Loucy (cell line): ENCODE data around the gene RPP14.
"Not testable (repeated sequence)": the region's sequence is repeated elsewhere in the genome, so short reads cannot be mapped to it uniquely, and the experiment has no call there.

Experiments
- H2AFZ ChIP-seq: fragments of 200-600 bp; sonication (generic); 2 replicates; pipeline ENCODE4 v1.6.0; 2016; ENCODE audit warnings: antibody characterized with exemption, mild to moderate bottlenecking, low read length, moderate library complexity
- H3F3A ChIP-seq: fragments of 200-600 bp; 2 replicates; pipeline ENCODE4 v1.6.0; 2016; ENCODE audit warnings: antibody characterized with exemption, low read depth, mild to moderate bottlenecking
- H3K27me3 ChIP-seq: fragments of 200-600 bp; sonication (generic); 2 replicates; pipeline ENCODE4 v1.6.1; 2014; ENCODE audit warnings: low read length, mild to moderate bottlenecking; ENCODE audit not compliant: insufficient read depth, poor library complexity, severe bottlenecking
- H3K36me3 ChIP-seq: fragments of 200-600 bp; sonication (generic); 2 replicates; pipeline ENCODE4 v1.6.1; 2016; ENCODE audit warnings: low read length; ENCODE audit not compliant: insufficient read depth
- H3K4me1 ChIP-seq: fragments of 200-600 bp; sonication (generic); 2 replicates; pipeline ENCODE4 v1.5.1; 2014; ENCODE audit warnings: low read length, mild to moderate bottlenecking; ENCODE audit not compliant: insufficient read depth, poor library complexity, severe bottlenecking
- H3K4me2 ChIP-seq: fragments of 200-600 bp; sonication (generic); 2 replicates; pipeline ENCODE4 v1.6.0; 2014; ENCODE audit warnings: antibody characterized with exemption, low read length, low read depth, mild to moderate bottlenecking; ENCODE audit not compliant: poor library complexity, severe bottlenecking
- H3K4me3 ChIP-seq: fragments of 200-600 bp; sonication (generic); 2 replicates; pipeline ENCODE4 v1.5.1; 2014; ENCODE audit warnings: low read length, mild to moderate bottlenecking, mixed read lengths; ENCODE audit not compliant: poor library complexity, severe bottlenecking
- H3K79me2 ChIP-seq: fragments of 200-600 bp; sonication (generic); 2 replicates; pipeline ENCODE4 v1.6.1; 2014; ENCODE audit warnings: low read length; ENCODE audit not compliant: insufficient read depth
- H3K9ac ChIP-seq: fragments of 200-600 bp; sonication (generic); 2 replicates; pipeline ENCODE4 v1.6.0; 2014; ENCODE audit warnings: mild to moderate bottlenecking, low read depth, low read length, moderate library complexity; ENCODE audit not compliant: poor library complexity, severe bottlenecking
- H3K9me2 ChIP-seq: fragments of 200-600 bp; sonication (generic); replicated peaks from 2 replicates; pipeline ENCODE4 v1.6.1; 2016; ENCODE audit warnings: low read depth, low read length, mixed read lengths
- H3K9me3 ChIP-seq: fragments of 200-600 bp; sonication (generic); 2 replicates; pipeline ENCODE4 v1.6.1; 2014; ENCODE audit warnings: mild to moderate bottlenecking, antibody characterized with exemption, low read length, low read depth; ENCODE audit not compliant: insufficient read depth
- H4K20me1 ChIP-seq: fragments of 200-600 bp; sonication (generic); 2 replicates; pipeline ENCODE4 v1.6.0; 2014; ENCODE audit warnings: antibody characterized with exemption, low read length, mild to moderate bottlenecking; ENCODE audit not compliant: insufficient read depth, poor library complexity, severe bottlenecking
- EZH2phosphoT487 ChIP-seq: fragments of 200-600 bp; IDR thresholded peaks from 2 replicates; pipeline ENCODE4 v1.6.1; 2018; ENCODE audit warnings: antibody characterized with exemption, mild to moderate bottlenecking, moderate library complexity, borderline replicate concordance
- TF ChIP-seq, protein P1 (sequence below): fragments of 200-600 bp; sonication (generic); conservative IDR thresholded peaks from 2 replicates; pipeline ENCODE4 v1.5.1; 2014; ENCODE audit warnings: mild to moderate bottlenecking, antibody characterized with exemption, low read length

RPP14 gene

DNA sequence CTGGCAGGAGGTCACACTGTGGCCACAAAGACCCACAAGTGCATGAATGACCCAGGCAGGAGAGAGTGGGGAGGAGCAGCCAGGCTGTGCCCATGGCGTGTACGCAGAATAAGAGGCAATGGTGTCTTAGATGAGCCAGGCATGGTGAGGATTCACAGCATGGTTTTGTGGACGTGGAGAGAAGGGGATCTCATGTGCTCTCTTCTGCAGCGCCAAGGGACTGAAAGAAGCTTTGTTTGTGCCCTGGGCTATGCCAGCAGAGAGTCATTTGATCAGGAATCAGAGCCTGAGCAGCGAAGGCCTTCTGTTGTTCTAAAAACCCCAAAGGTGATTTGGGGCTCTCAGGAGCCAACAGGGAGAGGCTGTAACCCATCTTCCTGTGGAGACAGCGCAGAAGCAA is 18.7 kb upstream of the RPP14 start:
- no peaks in the 10 kb centered on the region for H3K9me3 ChIP-seq
- TF ChIP-seq EZH2phosphoT487, result no peak
- TF ChIP-seq, protein P1, sequence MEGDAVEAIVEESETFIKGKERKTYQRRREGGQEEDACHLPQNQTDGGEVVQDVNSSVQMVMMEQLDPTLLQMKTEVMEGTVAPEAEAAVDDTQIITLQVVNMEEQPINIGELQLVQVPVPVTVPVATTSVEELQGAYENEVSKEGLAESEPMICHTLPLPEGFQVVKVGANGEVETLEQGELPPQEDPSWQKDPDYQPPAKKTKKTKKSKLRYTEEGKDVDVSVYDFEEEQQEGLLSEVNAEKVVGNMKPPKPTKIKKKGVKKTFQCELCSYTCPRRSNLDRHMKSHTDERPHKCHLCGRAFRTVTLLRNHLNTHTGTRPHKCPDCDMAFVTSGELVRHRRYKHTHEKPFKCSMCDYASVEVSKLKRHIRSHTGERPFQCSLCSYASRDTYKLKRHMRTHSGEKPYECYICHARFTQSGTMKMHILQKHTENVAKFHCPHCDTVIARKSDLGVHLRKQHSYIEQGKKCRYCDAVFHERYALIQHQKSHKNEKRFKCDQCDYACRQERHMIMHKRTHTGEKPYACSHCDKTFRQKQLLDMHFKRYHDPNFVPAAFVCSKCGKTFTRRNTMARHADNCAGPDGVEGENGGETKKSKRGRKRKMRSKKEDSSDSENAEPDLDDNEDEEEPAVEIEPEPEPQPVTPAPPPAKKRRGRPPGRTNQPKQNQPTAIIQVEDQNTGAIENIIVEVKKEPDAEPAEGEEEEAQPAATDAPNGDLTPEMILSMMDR, result no peak
- no peaks in the 10 kb centered on the region for H4K20me1 ChIP-seq
- no peaks in the 10 kb centered on the region for H3K27me3 ChIP-seq
- no peaks in the 10 kb centered on the region for H3K9me2 ChIP-seq
- H2AFZ ChIP-seq, result no peak overlapping the region
- H3K4me1 ChIP-seq, result no peaks in the 10 kb centered on the region
- H3K9ac ChIP-seq, result no peak overlapping the region
- H3F3A ChIP-seq, result no peaks in the 10 kb centered on the region
- H3K36me3 ChIP-seq, result no peaks in the 10 kb centered on the region; the same call in 1 of the 2 replicates
- H3K4me2 ChIP-seq, result no peak overlapping the region
- H3K4me3 ChIP-seq, result no peak overlapping the region
- H3K79me2 ChIP-seq, result no peaks in the 10 kb centered on the region

DNA sequence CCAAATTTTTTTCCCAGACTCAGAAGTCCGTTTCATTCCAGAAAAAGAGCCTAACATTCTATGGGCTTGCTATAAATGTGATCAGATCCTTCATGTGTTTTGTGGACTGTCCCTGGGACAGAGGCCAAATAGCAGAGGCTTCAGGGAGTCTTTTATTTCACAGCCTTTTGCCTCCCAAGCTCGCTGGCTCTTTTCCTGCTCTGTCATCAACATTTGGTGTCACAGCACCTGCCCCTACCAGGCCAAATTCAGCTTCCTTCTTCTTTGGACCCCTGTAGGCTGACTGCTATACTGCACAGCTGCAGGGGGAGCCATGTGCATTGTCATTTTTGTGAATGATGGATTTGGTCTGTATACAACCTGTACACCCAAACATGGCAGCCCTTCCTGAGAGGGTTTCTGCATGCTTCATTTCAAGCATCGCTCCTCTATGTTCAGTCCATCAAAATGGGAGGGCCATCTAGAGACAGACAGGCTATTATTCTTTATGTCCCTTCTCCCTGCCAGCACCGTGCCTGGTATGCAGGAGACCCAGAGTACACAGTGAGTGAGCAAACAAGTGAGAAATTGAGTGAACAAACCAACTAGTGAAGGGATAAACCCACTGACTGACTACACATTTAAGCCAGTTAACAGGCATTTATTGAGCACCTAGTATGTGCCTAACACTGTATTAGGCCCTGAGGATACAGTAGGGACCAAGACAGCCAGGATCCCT is 17.9 kb upstream of the RPP14 start:
- Histone ChIP-seq H3K9me3 (no peaks in the 10 kb centered on the region), H3K9me2 (no peaks in the 10 kb centered on the region), H2AFZ (no peak overlapping the region), H3K4me3 (no peak overlapping the region), H3K27me3 (no peaks in the 10 kb centered on the region), H3K36me3 (no peaks in the 10 kb centered on the region; the same call in 1 of the 2 replicates), H3F3A (no peaks in the 10 kb centered on the region), H3K79me2 (no peaks in the 10 kb centered on the region), H3K4me2 (no peak overlapping the region), H3K9ac (no peak overlapping the region), H3K4me1 (no peaks in the 10 kb centered on the region), H4K20me1 (no peaks in the 10 kb centered on the region)
- TF ChIP-seq, protein P1, result peak; percentile 42; the same call in 1 of the 2 replicates
- no peak for TF ChIP-seq EZH2phosphoT487

DNA sequence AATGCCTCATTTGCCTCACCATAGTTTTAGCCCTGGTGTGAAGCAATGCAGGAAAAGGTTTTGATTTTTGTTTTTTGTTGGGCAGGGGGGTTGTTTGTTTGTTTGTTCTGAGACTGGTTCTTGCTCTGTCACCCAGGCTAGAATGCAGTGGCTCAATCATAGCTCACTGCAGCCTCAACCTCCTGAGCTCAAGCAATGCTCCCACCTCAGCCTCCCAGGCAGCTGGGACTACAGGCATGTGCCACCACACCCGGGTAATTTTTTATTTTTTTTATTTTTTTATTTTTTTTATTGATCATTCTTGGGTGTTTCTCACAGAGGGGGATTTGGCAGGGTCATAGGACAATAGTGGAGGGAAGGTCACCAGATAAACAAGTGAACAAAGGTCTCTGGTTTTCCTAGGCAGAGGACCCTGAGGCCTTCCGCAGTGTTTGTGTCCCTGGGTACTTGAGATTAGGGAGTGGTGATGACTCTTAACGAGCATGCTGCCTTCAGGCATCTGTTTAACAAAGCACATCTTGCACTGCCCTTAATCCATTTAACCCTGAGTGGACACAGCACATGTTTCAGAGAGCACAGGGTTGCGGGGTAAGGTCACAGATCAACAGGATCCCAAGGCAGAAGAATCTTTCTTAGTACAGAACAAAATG is 17.0 kb upstream of the RPP14 start:
- H2AFZ ChIP-seq, H3K4me1 ChIP-seq, H3K9me2 ChIP-seq, H3K79me2 ChIP-seq, H3F3A ChIP-seq, H4K20me1 ChIP-seq, H3K27me3 ChIP-seq, H3K9me3 ChIP-seq, H3K4me2 ChIP-seq, H3K36me3 ChIP-seq, H3K4me3 ChIP-seq, H3K9ac ChIP-seq: not testable (repeated sequence)

DNA sequence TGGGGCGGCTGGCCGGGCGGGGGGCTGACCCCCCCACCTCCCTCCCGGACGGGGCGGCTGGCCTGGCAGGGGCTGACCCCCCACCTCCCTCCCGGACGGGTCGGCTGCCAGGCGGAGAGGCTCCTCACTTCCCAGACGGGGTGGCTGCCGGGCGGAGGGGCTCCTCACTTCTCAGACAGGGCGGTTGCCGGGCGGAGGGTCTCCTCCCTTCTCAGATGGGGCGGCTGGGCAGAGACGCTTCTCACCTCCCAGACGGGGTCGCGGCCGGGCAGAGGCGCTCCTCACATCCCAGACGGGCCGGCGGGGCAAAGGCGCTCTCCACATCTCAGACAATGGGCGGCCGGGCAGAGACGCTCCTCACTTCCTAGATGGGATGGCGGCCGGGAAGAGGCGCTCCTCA is 15.6 kb upstream of the RPP14 start:
- H2AFZ ChIP-seq, H3K9me3 ChIP-seq, H4K20me1 ChIP-seq, H3K4me1 ChIP-seq, H3K79me2 ChIP-seq, H3K36me3 ChIP-seq, H3K4me2 ChIP-seq, H3K4me3 ChIP-seq, H3K9me2 ChIP-seq, H3F3A ChIP-seq, H3K27me3 ChIP-seq, H3K9ac ChIP-seq: not testable (repeated sequence)
